ENCODE data around the gene PACRG.

PACRG gene

DNA sequence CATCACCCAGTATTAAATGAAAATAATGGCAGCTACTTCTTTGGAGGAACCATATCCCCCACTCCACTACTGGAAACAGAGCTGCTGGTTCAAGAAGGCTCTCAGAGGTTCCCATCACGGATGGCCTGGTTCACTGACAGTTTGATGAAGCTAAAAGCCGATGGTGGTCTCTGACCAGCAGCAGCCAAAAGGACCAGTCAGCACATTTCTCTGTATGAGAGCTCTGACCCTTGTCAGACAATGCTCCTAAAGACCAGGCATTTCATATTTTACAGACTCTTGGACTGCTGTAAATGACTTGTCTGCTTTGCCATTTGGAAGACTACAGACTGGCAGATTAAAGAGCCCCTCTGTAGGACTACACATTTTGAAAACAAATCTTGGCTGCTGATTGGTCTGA is 16.8 kb upstream of the PACRG start:
- no peaks in the 10 kb centered on the region for H3K79me2 ChIP-seq (ENCODE audit: control insufficient read depth, insufficient read depth, low read length)
- no peak overlapping the region for H4K8ac ChIP-seq (ENCODE audit: low read depth, low read length)
- H2BK120ac ChIP-seq (ENCODE audit: low read depth, low read length) = no peak overlapping the region
- no peak overlapping the region for H3K4ac ChIP-seq (ENCODE audit: low read depth, low read length)
- H4K5ac ChIP-seq (ENCODE audit: low read length) = no peak overlapping the region
- no peak for DNase-seq
- WGBS (ENCODE audit: extremely low coverage, insufficient coverage, low lambda C conversion rate) = no CpG with 5 or more reads among the region's 2 CpGs
- no peaks in the 10 kb centered on the region for H3K36me3 ChIP-seq (ENCODE audit: control insufficient read depth, insufficient read depth, low read length)
- H3K4me3 ChIP-seq (ENCODE audit: low read length) = no peak overlapping the region
- no peak overlapping the region for H2AK5ac ChIP-seq (ENCODE audit: low read length)
- no peaks in the 10 kb centered on the region for H3K27me3 ChIP-seq (ENCODE audit: insufficient read depth, low read length, poor library complexity)
- no peaks in the 10 kb centered on the region for H3K4me1 ChIP-seq (ENCODE audit: control insufficient read depth, low read depth, low read length)
- H3K23ac ChIP-seq (ENCODE audit: low read length) = no peak overlapping the region
- no peak overlapping the region for H3K9ac ChIP-seq (ENCODE audit: low read length)
- H3K18ac ChIP-seq (ENCODE audit: low read length) = no peak overlapping the region
- H3K27ac ChIP-seq (ENCODE audit: low read depth, low read length) = no peak overlapping the region
- H3K79me1 ChIP-seq (ENCODE audit: low read length) = no peaks in the 10 kb centered on the region
- no peak overlapping the region for H2BK15ac ChIP-seq (replicated peaks; ENCODE audit: low read depth)
- no peak overlapping the region for H3K4me2 ChIP-seq (ENCODE audit: low read length)
- no peak overlapping the region for H2BK5ac ChIP-seq (ENCODE audit: low read length)
- no peak overlapping the region for H3K56ac ChIP-seq (ENCODE audit: low read length)

DNA sequence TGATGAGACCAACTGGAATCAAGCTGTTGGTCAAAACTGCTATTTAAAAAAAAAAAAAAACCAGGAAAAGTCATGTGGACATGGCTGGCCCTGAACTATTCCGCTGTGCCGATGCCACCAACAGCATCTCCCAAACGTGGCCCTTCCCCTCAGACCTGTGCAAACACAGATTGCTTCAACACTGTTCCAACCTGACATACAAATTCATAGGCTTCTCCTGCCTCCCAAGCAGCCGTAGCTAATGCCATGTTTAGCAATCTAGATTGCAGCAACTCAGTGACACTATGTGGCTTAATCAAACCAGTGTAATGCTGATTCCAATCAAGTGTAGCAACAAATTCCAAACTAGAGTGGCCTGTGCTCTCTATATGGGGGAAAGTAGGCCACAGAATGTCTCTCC is 16.4 kb upstream of the PACRG start:
- H3K4me2 ChIP-seq (ENCODE audit: low read length) = no peak overlapping the region
- no peak overlapping the region for H3K27ac ChIP-seq (ENCODE audit: low read depth, low read length)
- no peak overlapping the region for H3K4me3 ChIP-seq (ENCODE audit: low read length)
- H4K8ac ChIP-seq (ENCODE audit: low read depth, low read length) = no peak overlapping the region
- H4K5ac ChIP-seq (ENCODE audit: low read length) = no peak overlapping the region
- H2AK5ac ChIP-seq (ENCODE audit: low read length) = no peak overlapping the region
- H3K36me3 ChIP-seq (ENCODE audit: control insufficient read depth, insufficient read depth, low read length) = no peaks in the 10 kb centered on the region
- no peak overlapping the region for H2BK120ac ChIP-seq (ENCODE audit: low read depth, low read length)
- DNase-seq = no peak
- no peak overlapping the region for H3K18ac ChIP-seq (ENCODE audit: low read length)
- H2BK15ac ChIP-seq (replicated peaks; ENCODE audit: low read depth) = no peak overlapping the region
- no peak overlapping the region for H3K23ac ChIP-seq (ENCODE audit: low read length)
- no peak overlapping the region for H3K9ac ChIP-seq (ENCODE audit: low read length)
- no CpG with 5 or more reads among the region's 4 CpGs for WGBS (ENCODE audit: extremely low coverage, insufficient coverage, low lambda C conversion rate)
- H2BK5ac ChIP-seq (ENCODE audit: low read length) = no peak overlapping the region
- no peak overlapping the region for H3K4ac ChIP-seq (ENCODE audit: low read depth, low read length)
- no peak overlapping the region for H3K56ac ChIP-seq (ENCODE audit: low read length)
- H3K4me1 ChIP-seq (ENCODE audit: control insufficient read depth, low read depth, low read length) = no peaks in the 10 kb centered on the region
- no peaks in the 10 kb centered on the region for H3K27me3 ChIP-seq (ENCODE audit: insufficient read depth, low read length, poor library complexity)
- H3K79me1 ChIP-seq (ENCODE audit: low read length) = no peaks in the 10 kb centered on the region
- H3K79me2 ChIP-seq (ENCODE audit: control insufficient read depth, insufficient read depth, low read length) = no peaks in the 10 kb centered on the region

DNA sequence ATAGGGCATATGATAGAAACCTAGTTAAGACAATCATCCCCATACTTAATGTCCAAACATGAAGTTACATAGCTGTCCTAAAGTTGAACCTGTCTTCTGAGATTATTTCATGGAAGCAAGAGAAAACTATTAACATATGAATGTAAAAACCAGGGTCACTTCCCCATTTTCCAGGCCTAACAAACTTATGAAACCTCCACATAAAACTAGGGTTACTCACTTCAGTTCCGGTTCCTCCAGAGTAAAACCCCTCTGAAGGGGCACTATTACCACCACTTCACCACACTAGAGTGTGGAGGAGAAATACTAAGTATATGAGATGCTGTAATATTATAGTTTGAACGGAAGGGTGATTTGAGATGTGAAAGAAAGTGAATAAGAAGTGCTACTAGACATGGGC is 15.1 kb upstream of the PACRG start:
- DNase-seq = no peak
- Histone ChIP-seq H2AK5ac (ENCODE audit: low read length) (no peak overlapping the region), H2BK120ac (ENCODE audit: low read depth, low read length) (no peak overlapping the region), H3K79me2 (ENCODE audit: control insufficient read depth, insufficient read depth, low read length) (no peaks in the 10 kb centered on the region), H2BK5ac (ENCODE audit: low read length) (no peak overlapping the region), H3K4me3 (ENCODE audit: low read length) (no peak overlapping the region), H3K4me1 (ENCODE audit: control insufficient read depth, low read depth, low read length) (no peaks in the 10 kb centered on the region), H4K5ac (ENCODE audit: low read length) (no peak overlapping the region), H3K9ac (ENCODE audit: low read length) (no peak overlapping the region), H3K23ac (ENCODE audit: low read length) (no peak overlapping the region), H3K18ac (ENCODE audit: low read length) (no peak overlapping the region), H3K4me2 (ENCODE audit: low read length) (no peak overlapping the region), H3K27me3 (ENCODE audit: insufficient read depth, low read length, poor library complexity) (no peaks in the 10 kb centered on the region), H3K4ac (ENCODE audit: low read depth, low read length) (no peak overlapping the region), H3K27ac (ENCODE audit: low read depth, low read length) (no peak overlapping the region), H4K8ac (ENCODE audit: low read depth, low read length) (no peak overlapping the region), H3K79me1 (ENCODE audit: low read length) (no peaks in the 10 kb centered on the region), H3K36me3 (ENCODE audit: control insufficient read depth, insufficient read depth, low read length) (no peaks in the 10 kb centered on the region), H2BK15ac (replicated peaks; ENCODE audit: low read depth) (no peak overlapping the region), H3K56ac (ENCODE audit: low read length) (no peak overlapping the region)
- WGBS (ENCODE audit: extremely low coverage, insufficient coverage, low lambda C conversion rate) = 100% methylated on average over 1 of the region's 2 CpGs

DNA sequence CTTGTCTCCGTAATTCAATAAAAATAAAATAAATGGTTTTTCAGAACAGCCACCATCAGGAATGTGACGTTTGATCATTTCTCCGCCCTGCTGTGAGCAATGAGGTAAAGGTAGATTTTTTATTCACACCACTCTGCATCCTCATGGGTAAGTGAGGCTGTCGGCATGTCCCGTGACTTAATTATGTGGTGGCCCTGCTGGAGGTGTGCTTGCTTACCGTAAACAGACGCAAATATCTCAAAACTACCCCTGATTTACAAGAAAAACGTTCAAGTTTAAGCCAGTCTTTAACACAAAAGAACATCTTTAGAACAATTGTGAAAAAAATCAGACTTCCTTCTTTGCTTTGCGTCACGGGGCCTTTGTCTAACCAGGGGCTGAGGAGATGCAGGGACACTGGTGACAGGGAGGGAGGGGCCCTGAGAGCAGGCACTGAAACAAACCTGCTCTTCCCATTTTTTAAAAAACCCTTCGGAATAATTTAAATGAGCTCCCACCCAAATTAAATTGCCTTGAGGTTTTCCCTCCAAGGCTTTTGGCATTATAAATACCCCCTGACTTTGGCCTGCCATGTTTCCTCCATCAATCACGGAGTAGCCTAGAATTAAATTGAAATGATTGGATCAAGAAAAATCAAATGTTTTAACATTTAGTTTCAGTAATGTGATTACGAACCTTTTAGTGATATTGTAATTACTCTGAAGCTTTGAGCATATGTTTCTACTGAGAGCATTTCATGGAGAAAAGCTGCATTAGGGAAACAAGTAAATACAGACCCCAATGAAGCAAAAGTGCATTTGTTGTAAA is 13.6 kb upstream of the PACRG start:
- no peak for DNase-seq
- no CpG with 5 or more reads among the region's 13 CpGs for WGBS (ENCODE audit: extremely low coverage, insufficient coverage, low lambda C conversion rate)
- no peak overlapping the region for H4K5ac ChIP-seq (ENCODE audit: low read length)
- H2AK5ac ChIP-seq (ENCODE audit: low read length) = no peak overlapping the region
- no peak overlapping the region for H3K18ac ChIP-seq (ENCODE audit: low read length)
- no peak overlapping the region for H3K4me2 ChIP-seq (ENCODE audit: low read length)
- H3K4me1 ChIP-seq (ENCODE audit: control insufficient read depth, low read depth, low read length) = no peaks in the 10 kb centered on the region
- H3K79me1 ChIP-seq (ENCODE audit: low read length) = no peaks in the 10 kb centered on the region
- H3K4me3 ChIP-seq (ENCODE audit: low read length) = no peak overlapping the region
- H3K56ac ChIP-seq (ENCODE audit: low read length) = no peak overlapping the region
- H3K23ac ChIP-seq (ENCODE audit: low read length) = no peak overlapping the region
- H3K4ac ChIP-seq (ENCODE audit: low read depth, low read length) = no peak overlapping the region
- no peak overlapping the region for H2BK120ac ChIP-seq (ENCODE audit: low read depth, low read length)
- H2BK5ac ChIP-seq (ENCODE audit: low read length) = no peak overlapping the region
- H3K36me3 ChIP-seq (ENCODE audit: control insufficient read depth, insufficient read depth, low read length) = no peaks in the 10 kb centered on the region
- no peak overlapping the region for H3K27ac ChIP-seq (ENCODE audit: low read depth, low read length)
- no peak overlapping the region for H2BK15ac ChIP-seq (replicated peaks; ENCODE audit: low read depth)
- H4K8ac ChIP-seq (ENCODE audit: low read depth, low read length) = no peak overlapping the region
- no peaks in the 10 kb centered on the region for H3K79me2 ChIP-seq (ENCODE audit: control insufficient read depth, insufficient read depth, low read length)
- H3K9ac ChIP-seq (ENCODE audit: low read length) = no peak overlapping the region
- no peaks in the 10 kb centered on the region for H3K27me3 ChIP-seq (ENCODE audit: insufficient read depth, low read length, poor library complexity)

DNA sequence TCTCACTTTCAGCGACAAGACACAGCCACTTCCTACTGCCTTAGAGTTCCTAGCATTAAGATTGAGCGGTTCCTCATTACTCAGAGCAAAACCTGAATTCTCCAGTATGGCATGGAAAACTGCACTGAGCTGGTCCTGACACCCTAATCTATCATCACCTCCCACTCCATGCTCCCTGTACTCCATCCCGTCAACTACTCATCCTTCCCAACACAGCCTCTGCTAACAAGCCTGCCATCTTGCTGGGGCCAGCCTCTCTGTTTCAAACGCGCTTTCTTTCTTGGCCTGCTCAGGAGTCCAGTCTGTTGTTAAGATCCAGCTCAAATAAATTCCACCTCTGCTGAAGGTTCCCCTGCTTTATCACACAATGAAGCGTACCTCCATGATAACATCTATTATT is 12.2 kb upstream of the PACRG start:
- no peak overlapping the region for H3K56ac ChIP-seq (ENCODE audit: low read length)
- DNase-seq = no peak
- H2BK120ac ChIP-seq (ENCODE audit: low read depth, low read length) = no peak overlapping the region
- H3K4me2 ChIP-seq (ENCODE audit: low read length) = no peak overlapping the region
- no peak overlapping the region for H3K18ac ChIP-seq (ENCODE audit: low read length)
- H3K4me1 ChIP-seq (ENCODE audit: control insufficient read depth, low read depth, low read length) = no peaks in the 10 kb centered on the region
- H3K4ac ChIP-seq (ENCODE audit: low read depth, low read length) = no peak overlapping the region
- H3K27me3 ChIP-seq (ENCODE audit: insufficient read depth, low read length, poor library complexity) = no peaks in the 10 kb centered on the region
- no peak overlapping the region for H2BK15ac ChIP-seq (replicated peaks; ENCODE audit: low read depth)
- no CpG with 5 or more reads among the region's 6 CpGs for WGBS (ENCODE audit: extremely low coverage, insufficient coverage, low lambda C conversion rate)
- H3K4me3 ChIP-seq (ENCODE audit: low read length) = no peak overlapping the region
- H4K8ac ChIP-seq (ENCODE audit: low read depth, low read length) = no peak overlapping the region
- no peak overlapping the region for H3K9ac ChIP-seq (ENCODE audit: low read length)
- no peak overlapping the region for H2AK5ac ChIP-seq (ENCODE audit: low read length)
- H3K79me2 ChIP-seq (ENCODE audit: control insufficient read depth, insufficient read depth, low read length) = no peaks in the 10 kb centered on the region
- H3K36me3 ChIP-seq (ENCODE audit: control insufficient read depth, insufficient read depth, low read length) = no peaks in the 10 kb centered on the region
- no peak overlapping the region for H3K23ac ChIP-seq (ENCODE audit: low read length)
- H2BK5ac ChIP-seq (ENCODE audit: low read length) = no peak overlapping the region
- H3K79me1 ChIP-seq (ENCODE audit: low read length) = no peaks in the 10 kb centered on the region
- no peak overlapping the region for H3K27ac ChIP-seq (ENCODE audit: low read depth, low read length)
- no peak overlapping the region for H4K5ac ChIP-seq (ENCODE audit: low read length)

DNA sequence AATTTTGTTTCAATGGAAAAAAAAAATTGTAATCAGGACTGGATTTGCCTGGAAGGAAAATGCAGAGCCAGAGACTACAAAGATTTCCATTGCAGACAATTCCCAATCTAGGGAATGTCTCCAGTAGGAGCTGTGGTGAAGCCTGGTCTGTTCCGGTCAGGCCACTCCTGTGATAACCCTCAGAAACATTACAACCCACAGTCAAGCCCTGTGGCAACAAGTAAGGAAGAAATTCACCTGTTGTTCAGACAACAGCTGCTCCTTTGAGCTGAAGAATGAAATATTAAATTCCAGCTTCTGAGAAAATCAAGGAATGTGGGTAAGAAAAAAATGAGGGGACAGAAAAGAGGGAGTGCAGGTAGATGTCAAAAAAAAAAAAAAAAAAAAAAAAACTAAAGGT is 8.2 kb upstream of the PACRG start:
- H4K5ac ChIP-seq (ENCODE audit: low read length) = no peak overlapping the region
- H3K79me1 ChIP-seq (ENCODE audit: low read length) = no peaks in the 10 kb centered on the region
- DNase-seq = no peak
- no peaks in the 10 kb centered on the region for H3K36me3 ChIP-seq (ENCODE audit: control insufficient read depth, insufficient read depth, low read length)
- no peak overlapping the region for H2AK5ac ChIP-seq (ENCODE audit: low read length)
- no peak overlapping the region for H3K18ac ChIP-seq (ENCODE audit: low read length)
- H3K4me2 ChIP-seq (ENCODE audit: low read length) = no peak overlapping the region
- H3K79me2 ChIP-seq (ENCODE audit: control insufficient read depth, insufficient read depth, low read length) = no peaks in the 10 kb centered on the region
- H3K4ac ChIP-seq (ENCODE audit: low read depth, low read length) = no peak overlapping the region
- no peak overlapping the region for H3K23ac ChIP-seq (ENCODE audit: low read length)
- H4K8ac ChIP-seq (ENCODE audit: low read depth, low read length) = no peak overlapping the region
- H3K4me3 ChIP-seq (ENCODE audit: low read length) = no peak overlapping the region
- H3K9ac ChIP-seq (ENCODE audit: low read length) = no peak overlapping the region
- no peak overlapping the region for H2BK15ac ChIP-seq (replicated peaks; ENCODE audit: low read depth)
- H3K27me3 ChIP-seq (ENCODE audit: insufficient read depth, low read length, poor library complexity) = no peaks in the 10 kb centered on the region
- no peak overlapping the region for H3K56ac ChIP-seq (ENCODE audit: low read length)
- H2BK120ac ChIP-seq (ENCODE audit: low read depth, low read length) = no peak overlapping the region
- no peaks in the 10 kb centered on the region for H3K4me1 ChIP-seq (ENCODE audit: control insufficient read depth, low read depth, low read length)
- H3K27ac ChIP-seq (ENCODE audit: low read depth, low read length) = no peak overlapping the region
- no CpG with 5 or more reads among the region's 1 CpG for WGBS (ENCODE audit: extremely low coverage, insufficient coverage, low lambda C conversion rate)
- H2BK5ac ChIP-seq (ENCODE audit: low read length) = no peak overlapping the region

Data from mesendoderm (in vitro differentiated cells).